ENCODE measurements around the gene TSPAN18.

TSPAN18 gene

DNA sequence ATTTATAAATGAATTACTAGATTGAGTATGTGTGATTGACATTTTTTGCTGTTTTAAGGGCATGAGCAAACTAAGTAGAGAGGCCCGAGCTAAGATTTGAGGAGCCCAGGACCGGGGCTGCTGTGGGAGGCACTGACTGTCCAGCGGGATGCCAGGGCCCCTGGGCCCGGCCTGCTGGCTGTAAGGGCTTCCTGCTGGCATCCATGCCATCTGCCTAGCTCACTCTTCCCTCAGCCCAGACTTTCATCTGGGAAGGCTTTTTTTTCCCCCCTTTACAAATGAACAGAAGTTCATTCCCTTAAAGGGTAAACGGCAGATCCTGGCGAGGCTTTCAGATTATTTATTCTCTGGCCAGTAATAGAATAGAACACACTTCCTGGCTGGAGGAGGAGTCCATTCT, 239.9 kb downstream of the TSPAN18 start:
- DNase-seq, result no peak
- in situ Hi-C loops (cut with MboI; ENCODE audit: low pct_unique_long_range_greater_than_20kb, low sequenced_read_pairs), result no loop called here

DNA sequence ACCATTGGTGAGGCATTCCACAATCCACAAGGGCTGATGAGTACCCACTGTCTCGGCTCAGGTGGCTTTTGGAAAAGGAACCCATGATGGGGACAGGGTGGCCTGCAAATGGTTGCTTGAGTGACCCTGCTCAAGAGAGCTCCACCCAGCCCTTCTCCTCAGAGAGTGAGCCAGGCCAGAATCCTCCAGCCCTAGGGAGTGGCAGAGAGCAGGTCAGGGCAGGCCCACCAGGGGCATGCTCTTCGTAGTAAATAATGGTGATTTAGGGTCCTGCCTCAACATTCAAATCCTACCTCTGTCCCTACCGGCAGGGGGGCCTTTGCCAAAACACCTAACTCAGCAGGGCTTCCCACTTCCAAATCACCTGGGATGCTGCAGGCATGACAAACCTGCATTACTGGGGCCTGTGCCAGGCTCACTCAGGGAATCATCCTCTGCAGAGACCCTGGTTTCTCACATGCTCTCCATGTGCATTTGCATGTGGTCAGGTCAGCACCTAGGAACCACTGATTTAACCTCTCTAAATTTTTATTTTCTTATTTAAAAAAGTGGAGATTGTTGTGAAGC, 241.3 kb downstream of the TSPAN18 start:
- in situ Hi-C loops (cut with MboI; ENCODE audit: low pct_unique_long_range_greater_than_20kb, low sequenced_read_pairs), result no loop called here
- no peak for DNase-seq

DNA sequence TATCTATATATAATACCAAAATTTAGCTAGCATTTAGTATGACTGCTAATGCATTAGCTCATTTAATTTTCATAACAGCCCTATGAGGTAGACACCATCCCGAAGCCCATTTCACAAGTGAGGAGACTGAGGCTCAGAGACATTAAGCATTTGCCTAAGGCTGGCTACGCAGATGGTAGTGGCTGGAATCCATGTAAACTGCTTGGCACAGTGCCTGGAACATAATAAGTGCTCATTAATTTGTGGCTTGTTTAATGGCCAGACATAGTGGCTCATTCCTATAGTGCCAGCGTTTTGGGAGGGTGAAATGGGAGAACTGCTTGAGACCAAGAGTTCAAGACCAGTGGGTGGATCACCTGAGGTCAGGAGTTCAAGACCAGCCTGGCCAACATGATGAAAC, 241.7 kb downstream of the TSPAN18 start:
- in situ Hi-C loops (cut with MboI; ENCODE audit: low pct_unique_long_range_greater_than_20kb, low sequenced_read_pairs), result no loop called here
- no peak for DNase-seq

DNA sequence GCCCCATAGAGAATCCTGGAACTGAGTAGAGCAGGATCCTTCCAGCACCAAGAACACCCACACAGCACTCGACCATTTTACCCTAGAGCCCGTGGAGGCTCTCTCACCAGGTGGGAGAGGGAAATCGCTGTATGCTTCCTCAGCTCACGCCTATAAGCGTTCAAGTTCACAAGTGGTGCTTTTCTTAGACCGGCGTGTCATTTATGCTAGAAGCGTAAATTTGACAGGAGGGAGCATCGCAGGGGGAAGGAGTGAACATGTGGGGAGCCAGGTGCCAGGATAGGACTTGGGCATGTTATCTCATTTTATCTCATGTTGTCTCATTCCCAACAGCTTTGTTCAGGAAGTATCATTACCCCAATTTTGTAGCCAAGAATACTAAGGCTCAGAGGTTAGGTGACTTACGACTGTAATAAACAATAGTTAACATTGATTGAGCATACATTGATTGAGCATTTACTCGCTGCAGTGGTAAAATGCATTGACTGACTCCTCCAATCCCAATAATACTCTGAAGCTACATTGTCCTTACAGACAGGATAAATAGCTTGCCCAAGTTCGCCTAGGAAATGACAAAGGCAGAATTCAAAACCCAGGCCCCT, 243.0 kb downstream of the TSPAN18 start:
- in situ Hi-C loops (cut with MboI; ENCODE audit: low pct_unique_long_range_greater_than_20kb, low sequenced_read_pairs), result no loop called here
- no peak for DNase-seq

DNA sequence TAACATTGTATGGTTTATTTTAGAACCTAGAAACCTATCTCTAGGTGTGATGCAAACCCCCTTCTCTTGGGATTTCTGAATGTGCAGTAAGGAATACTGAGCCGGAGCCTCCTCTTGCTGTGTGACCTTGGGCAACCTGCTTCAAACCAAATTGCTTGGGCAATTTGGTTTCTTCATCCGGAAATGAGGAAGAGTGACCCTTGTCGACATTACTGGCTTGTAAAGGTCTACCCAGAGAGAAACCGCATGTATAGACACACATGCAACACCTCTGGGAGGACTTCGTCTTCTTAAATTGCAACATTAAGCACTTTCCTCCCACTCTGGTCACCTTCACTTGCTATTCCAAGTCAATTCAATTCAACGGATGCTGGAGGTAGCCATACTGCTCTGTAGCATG, 243.5 kb downstream of the TSPAN18 start:
- in situ Hi-C loops (cut with MboI; ENCODE audit: low pct_unique_long_range_greater_than_20kb, low sequenced_read_pairs), result no loop called here
- DNase-seq, result no peak

DNA sequence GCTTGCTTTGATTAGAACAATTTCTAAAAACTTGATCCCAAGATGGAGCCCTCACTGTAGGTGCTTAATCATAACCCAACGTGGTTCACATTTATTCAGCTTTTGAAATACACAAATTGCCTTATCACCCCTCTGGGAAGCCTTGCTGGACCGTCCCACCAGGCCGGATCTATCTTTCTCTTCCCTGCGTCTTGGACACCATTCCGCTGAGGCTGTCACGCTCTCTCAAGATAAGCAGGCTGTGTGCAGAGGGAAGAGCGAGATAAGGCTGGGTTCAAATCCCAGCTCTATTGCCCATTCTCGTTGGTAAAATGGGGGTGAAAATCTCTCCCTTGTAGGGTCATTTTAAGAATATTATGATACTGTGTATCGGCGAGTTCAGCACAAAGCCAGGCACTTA, 244.4 kb downstream of the TSPAN18 start:
- DNase-seq, result no peak
- in situ Hi-C loops (cut with MboI; ENCODE audit: low pct_unique_long_range_greater_than_20kb, low sequenced_read_pairs), result no loop called here

DNA sequence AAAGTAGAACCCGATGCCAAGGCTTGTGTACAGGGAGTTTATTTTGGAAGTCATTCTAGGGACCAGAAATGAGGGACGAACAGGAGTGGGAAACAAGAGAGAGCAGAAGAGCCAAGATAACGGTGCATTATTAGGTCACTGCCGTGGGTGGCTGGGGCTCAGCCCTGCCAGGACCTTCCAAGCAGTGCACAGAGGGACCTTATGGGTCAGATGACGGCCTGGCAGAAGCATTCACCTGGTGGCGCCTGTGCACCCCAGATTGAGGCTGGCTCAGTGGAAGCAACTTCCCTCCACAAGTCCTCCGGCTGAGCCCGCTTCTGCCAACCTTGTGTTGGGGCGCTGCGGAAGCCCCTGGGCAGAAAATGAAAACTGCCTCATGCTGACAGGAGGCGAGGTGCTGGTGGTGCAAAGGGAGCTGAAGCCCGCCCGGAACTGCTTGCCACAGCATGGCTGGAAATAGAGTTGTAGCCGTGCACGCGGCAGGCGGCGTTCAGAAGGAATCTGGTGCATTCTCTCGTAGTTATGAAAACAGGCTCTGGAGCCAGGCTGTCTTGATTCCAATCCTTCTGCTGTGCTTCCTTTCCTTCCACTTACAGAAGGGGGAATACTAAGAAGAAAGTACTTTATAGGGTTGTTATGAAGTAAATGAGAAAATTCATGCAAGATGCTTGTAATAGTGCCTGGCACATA, 246.1 kb downstream of the TSPAN18 start:
- no peak for DNase-seq
- in situ Hi-C loops (cut with MboI; ENCODE audit: low pct_unique_long_range_greater_than_20kb, low sequenced_read_pairs), result no loop called here

DNA sequence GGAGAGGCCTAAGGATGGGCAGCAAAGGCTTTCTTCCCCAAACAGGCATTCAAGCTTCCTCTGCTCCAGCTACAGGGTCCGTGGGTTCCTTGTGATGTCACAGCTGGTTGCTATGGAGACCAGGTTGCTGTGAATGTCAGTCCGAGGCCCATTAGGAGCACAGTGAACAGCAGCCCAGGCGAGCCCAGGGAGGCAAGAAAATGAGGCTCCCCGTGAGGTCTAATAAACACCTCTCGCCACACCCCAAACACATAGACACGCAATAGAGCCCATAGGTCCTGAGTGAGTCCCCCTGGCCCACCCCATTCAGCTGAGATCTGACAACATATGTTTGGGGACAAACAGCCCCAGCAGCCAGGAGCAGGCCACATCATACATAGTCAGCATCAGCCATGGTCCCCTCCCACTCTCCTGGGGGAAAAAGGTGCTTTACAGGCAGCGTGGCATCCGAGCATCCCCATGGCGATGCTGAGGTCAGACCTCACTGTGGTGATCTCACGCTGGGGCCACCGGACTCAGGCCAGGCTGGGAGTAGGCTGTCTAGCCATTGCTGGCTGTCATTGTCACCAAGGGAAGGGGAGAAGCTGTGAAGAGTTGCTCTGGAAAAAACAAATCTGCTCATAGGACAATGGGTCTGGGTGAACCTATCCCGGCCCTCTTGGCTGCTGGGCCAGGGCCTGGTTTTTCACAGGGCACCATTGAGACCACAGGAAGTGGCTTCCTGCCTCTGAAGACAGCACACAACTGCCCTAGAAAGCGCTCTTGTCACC, 247.1 kb downstream of the TSPAN18 start:
- in situ Hi-C loops (cut with MboI; ENCODE audit: low pct_unique_long_range_greater_than_20kb, low sequenced_read_pairs), result no loop called here
- DNase-seq, result no peak

DNA sequence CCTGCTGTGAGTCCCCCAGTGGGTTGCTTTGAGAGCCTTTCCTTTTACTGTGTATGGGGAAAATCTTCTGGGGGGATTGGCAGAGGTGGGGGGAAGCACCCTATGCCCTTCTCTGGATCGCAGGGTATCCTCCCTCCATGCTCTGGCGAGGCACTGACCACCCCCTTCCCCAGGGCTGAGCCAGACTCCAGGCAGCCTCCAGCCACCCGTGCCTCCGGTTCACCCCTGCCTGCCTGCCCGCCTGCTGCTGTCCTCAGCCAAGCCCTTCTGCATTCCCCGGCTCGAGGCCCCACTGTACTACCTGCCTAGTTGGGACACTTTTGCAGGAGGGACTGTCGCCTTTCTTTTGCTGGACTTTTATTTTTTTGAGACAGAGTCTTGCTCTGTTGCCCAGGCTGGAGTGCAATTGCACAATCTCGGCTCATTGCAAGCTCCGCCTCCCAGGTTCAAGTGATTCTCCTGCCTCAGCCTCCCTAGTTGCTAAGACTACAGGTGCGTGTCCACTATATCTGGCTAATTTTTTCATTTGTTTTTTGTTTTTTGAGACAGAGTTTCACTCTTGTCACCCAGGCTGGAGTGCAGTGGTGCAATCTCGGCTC, 247.7 kb downstream of the TSPAN18 start:
- in situ Hi-C loops (cut with MboI; ENCODE audit: low pct_unique_long_range_greater_than_20kb, low sequenced_read_pairs), result no loop called here

DNA sequence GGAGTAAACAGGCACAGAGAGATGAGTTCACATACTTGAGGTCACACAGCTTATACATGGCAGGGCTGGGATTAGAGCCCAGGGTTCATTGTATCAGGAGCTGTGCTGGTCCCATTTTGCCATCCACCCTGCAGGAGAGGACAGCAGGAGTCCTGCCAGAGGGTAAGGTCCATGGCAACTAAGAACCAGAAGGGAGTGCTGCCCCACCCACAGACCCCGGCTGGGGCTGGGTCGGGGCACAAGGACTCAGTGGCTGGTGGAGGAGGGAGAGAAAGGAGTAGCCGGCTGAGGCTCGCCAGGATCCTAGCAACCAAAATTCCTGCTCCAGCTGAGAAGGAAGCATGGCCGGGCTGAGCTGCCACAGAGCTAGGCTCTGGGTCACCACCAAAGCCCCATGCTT, 249.8 kb downstream of the TSPAN18 start:
- in situ Hi-C loops (cut with MboI; ENCODE audit: low pct_unique_long_range_greater_than_20kb, low sequenced_read_pairs), result no loop called here
- no peak for DNase-seq

More for the DNA sequence above, 247.7 kb downstream of the TSPAN18 start:
- no peak for DNase-seq

DNA sequence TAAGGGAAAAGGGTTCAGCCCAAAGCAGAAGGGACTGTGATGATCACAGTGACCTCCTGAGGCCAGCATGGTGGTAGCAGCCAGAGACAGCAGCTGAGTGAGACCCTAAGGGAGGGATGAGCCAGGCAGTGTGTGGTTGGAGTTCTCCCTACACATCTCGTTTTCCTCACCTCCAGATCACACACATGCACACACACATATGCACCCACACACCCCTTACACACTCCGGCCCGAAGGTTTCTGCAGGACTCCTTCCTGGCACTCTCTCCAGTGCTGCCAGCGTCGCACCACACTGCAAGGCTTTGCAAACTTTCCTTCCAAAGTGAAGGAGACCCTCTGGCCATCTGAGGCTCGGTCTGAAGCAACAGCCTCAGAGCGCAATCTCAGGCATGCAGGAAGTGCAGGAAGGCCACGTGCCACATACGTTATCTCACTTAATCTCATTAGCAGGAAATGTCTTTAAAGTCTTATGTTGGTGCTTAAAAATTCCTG, 250.8 kb downstream of the TSPAN18 start:
- no peak for DNase-seq
- in situ Hi-C loops (cut with MboI; ENCODE audit: low pct_unique_long_range_greater_than_20kb, low sequenced_read_pairs), result no loop called here

DNA sequence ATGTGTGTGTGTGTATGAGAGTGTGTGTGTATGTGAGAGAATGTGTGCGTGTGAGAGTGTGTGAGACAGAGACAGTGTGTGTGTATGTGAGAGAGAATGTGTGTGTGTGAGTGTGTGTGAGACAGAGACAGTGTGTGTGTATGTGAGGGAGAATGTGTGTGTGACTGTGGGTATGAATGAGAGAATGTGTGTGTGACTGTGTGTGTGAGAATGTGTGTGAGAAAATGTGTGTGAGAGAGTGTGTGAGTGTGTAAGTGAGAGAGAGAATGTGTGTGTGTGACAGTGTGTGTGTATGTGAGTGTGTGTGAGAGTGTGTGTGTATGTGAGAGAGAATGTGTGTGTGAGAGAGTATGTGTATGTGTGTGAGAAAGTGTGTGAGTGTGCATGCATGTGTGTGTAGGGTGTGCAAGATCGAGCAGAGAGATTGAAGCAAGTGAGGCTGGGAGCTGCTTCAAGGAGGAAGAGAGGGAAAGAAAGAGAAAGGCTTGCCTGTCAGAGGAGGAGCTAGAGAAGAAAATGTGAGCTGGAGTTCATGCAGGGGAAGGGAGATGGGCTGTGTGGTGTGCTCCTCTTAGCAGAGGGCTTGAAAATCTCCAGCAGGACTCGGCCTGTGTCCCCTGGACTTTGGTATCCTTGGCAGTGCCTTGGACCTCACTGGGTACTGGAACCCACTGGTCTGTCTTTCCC, 251.7 kb downstream of the TSPAN18 start:
- in situ Hi-C loops (cut with MboI; ENCODE audit: low pct_unique_long_range_greater_than_20kb, low sequenced_read_pairs), result no loop called here
- no peak for DNase-seq

DNA sequence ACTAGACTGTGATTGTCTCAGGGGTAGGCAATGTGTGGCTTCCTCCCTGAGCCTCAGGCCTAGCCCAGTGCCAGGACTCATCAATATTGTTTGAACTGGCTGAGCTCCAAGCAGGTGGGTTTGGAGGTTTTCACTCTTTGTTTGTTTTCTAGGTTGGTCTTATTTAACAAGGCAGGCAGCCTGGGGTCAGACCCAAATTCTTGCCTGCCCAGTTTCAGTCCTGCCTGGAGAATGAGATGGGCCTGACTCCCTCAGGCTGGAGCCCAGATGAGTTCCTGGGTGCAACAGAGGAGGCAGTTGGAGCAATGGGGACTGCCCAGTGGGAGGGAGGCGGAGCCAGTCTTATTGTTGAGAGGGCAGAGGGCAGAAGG, 252.2 kb downstream of the TSPAN18 start:
- in situ Hi-C loops (cut with MboI; ENCODE audit: low pct_unique_long_range_greater_than_20kb, low sequenced_read_pairs), result no loop called here

DNA sequence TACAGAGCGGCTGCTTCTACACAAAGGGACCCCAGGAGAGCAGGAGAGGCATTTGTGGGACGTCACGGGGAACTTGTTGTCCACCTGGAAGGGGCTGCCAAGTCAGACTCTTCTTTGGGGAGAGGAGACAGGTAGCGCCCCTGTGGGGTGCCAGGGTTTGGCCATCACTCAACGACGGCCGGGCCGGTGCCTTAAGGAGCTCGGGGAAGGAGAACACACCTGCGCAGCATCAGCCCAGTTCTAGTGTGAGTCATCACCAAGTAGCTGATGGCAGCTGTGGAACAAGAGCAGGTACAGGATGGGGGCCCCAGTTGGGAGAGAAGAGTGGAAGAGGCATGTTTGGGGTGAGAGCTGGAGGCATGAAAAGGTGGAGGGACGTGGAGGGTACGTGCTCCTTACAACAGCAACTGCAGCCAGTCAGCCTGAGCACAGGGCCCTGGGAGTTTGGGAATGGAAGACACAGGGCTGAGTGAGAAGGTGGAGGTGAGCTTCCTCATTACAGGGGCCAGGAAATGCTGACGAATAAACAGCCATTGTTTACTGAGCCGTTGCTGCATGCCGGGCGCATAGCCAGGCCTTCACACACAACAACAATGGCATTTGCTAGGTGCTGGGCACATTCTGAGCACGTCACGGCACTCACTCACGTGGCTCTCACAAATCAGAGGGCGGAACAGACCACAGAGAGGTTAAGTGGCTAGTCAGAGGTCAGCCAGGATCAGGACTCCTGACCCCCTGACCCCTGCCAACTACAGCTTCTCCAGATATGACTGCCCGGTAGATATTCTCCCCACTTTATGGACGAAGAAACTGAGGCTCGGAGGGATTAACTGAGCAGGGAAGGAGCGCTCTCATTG, 253.0 kb downstream of the TSPAN18 start:
- in situ Hi-C loops (cut with MboI; ENCODE audit: low pct_unique_long_range_greater_than_20kb, low sequenced_read_pairs), result no loop called here
- DNase-seq, result no peak

More for the DNA sequence above, 252.2 kb downstream of the TSPAN18 start:
- no peak for DNase-seq

DNA sequence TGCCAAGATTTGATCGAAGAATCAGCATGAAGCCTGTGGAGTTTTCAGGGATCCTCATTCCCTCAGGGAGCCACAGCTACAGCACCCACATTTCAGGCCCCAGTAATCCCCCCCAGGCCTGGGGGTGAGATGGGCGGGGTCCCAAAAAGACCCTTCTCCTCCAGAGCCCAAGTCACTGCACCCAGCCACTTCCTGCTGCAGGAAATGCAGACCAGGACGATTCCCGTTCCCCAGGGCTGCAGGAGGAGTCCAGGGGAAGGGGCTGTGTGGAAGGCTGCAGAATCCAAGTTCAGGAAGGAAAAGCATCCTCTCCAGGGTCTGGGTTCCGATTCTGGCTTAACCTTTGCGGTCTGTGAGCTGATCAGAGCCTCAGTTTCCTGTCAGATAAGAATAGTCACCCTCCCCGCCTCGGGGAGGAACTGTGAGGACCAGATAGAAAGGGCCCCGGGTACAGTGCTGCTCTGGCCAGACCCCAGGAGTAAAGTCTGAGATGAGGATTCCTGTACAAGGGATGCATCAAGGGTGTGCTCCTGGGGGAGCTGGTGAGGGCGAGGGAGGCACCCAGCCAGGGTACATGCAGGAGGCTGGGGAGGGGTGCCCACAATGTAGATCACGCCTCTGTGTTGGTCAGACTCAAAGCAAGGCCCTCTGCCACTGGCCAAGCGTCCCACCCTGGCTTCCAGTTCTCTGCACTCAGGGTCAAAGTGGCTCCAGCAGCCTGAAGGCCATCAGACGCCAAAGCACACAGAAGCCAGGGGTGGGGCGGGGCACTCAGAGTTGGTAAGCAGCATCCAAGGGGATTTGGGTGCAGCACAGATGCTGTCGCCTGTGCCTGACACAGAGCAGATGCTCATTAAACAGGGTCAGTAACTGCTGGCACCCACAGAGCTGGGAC, 254.0 kb downstream of the TSPAN18 start:
- DNase-seq, result no peak
- in situ Hi-C loops (cut with MboI; ENCODE audit: low pct_unique_long_range_greater_than_20kb, low sequenced_read_pairs), result no loop called here
